Measurements from ENCODE around the gene CACNA1C. TPM values are rescaled to one million over a fixed set of nuclear protein-coding genes. Genes with fewer than 3 reads are reported as not detected.

Gene CACNA1C
- total RNA-seq, 4 donors from 2014 or later: 1.5 to 13.5 (median 2.1) TPM

DNA sequence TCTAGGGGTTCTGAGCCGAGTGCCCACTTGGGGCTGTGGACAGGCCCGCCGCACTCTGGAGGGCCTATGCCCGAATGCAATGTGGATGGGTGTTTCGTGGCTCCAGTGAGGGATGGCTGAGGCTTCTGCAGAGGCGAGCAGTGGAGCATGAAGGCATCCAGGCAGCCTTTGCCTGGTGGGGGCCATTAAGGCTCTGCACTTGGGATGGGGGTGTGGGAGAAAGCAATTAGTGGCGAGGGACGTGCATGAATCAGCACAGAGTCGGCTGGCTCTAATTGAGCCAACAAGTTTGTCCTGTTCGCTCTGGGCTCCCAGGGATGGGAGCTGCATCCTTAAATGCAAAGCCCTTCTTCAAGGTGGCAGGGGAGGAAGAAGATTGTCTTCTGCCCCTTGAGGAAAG is 395.1 kb downstream of the CACNA1C start:
- Histone ChIP-seq H3K4me3 (no peak overlapping the region), H3K4me1 (no peaks in the 10 kb centered on the region), H3K27ac (no peak overlapping the region), H3K27me3 (no peaks in the 10 kb centered on the region), H3K9me3 (no peaks in the 10 kb centered on the region), H3K36me3 (no peaks in the 10 kb centered on the region)
- DNase-seq: no peak
- TF ChIP-seq CTCF (IDR thresholded peaks at IDR 0.05): no peak
- no peak for TF ChIP-seq POLR2A (IDR thresholded peaks at IDR 0.05)
- intact Hi-C loops (cut with DNase I): no loop called here
- 81 to 83% methylated on average over 4 to 9 of the region's 10 CpGs for WGBS, 2 donors

- intact Hi-C loops (cut with DNase I): no loop called here
- TF ChIP-seq CTCF (IDR thresholded peaks at IDR 0.05): no peak
- TF ChIP-seq POLR2A (IDR thresholded peaks at IDR 0.05): no peak
Observed at GRCh38 chr12:2449586-2449985, 396.8 kb downstream of the CACNA1C start.

GRCh38 chr12:2450553-2450952 is 397.8 kb downstream of the CACNA1C start:
- Histone ChIP-seq H3K36me3 (no peaks in the 10 kb centered on the region), H3K27ac (no peak overlapping the region), H3K27me3 (no peaks in the 10 kb centered on the region), H3K4me3 (no peak overlapping the region), H3K9me3 (no peaks in the 10 kb centered on the region), H3K4me1 (no peaks in the 10 kb centered on the region)
- TF ChIP-seq POLR2A (IDR thresholded peaks at IDR 0.05) (no peak), CTCF (IDR thresholded peaks at IDR 0.05) (no peak)
- 80 to 83% methylated on average over 8 to 9 of the region's 9 CpGs for WGBS, 2 donors
- intact Hi-C loops (cut with DNase I): no loop called here
- no peak for DNase-seq

More at GRCh38 chr12:2449586-2449985, 396.8 kb downstream of the CACNA1C start:
- no peak for DNase-seq
- Histone ChIP-seq H3K4me1 (no peaks in the 10 kb centered on the region), H3K9me3 (no peaks in the 10 kb centered on the region), H3K27ac (no peak overlapping the region), H3K4me3 (no peak overlapping the region), H3K36me3 (no peaks in the 10 kb centered on the region), H3K27me3 (no peaks in the 10 kb centered on the region)
- WGBS, 2 donors: 39 to 40% methylated on average over 1 to 3 of the region's 6 CpGs

DNA sequence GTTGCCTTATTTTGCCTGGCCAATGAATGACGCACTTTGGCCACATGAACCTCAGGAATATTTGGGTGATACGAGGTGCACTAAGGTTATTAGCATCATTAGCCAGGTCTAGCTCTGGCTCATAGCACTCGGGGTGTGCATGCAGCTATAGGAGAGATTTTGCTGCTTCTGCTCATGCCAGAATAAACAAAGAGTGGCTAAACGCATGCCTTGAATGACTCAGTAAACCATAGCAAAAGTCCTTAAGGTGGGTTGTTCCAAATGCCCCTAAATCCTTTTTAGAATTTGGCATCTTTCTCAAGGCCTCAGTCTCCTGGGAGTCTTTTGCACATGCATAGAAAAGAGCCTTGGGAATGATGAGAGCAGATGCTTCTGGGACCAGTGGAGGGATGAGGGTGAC is 398.2 kb downstream of the CACNA1C start:
- no peaks in the 10 kb centered on the region for H3K4me1 ChIP-seq
- no peaks in the 10 kb centered on the region for H3K9me3 ChIP-seq
- TF ChIP-seq POLR2A (IDR thresholded peaks at IDR 0.05) (no peak), CTCF (IDR thresholded peaks at IDR 0.05) (no peak)
- intact Hi-C loops (cut with DNase I): no loop called here
- 63 to 66% methylated on average over 4 of the region's 4 CpGs for WGBS, 2 donors
- DNase-seq: no peak
- H3K27me3 ChIP-seq: no peaks in the 10 kb centered on the region
- no peaks in the 10 kb centered on the region for H3K36me3 ChIP-seq
- no peak overlapping the region for H3K4me3 ChIP-seq
- no peak overlapping the region for H3K27ac ChIP-seq

- no peak overlapping the region for H3K27ac ChIP-seq
- H3K4me1 ChIP-seq: no peaks in the 10 kb centered on the region
- no peaks in the 10 kb centered on the region for H3K27me3 ChIP-seq
- H3K36me3 ChIP-seq: no peaks in the 10 kb centered on the region
- no peak for DNase-seq
- 51 to 66% methylated on average over 3 of the region's 5 CpGs for WGBS, 2 donors
- no peak for TF ChIP-seq POLR2A (IDR thresholded peaks at IDR 0.05)
- TF ChIP-seq CTCF (IDR thresholded peaks at IDR 0.05): no peak
- H3K9me3 ChIP-seq: no peaks in the 10 kb centered on the region
- no peak overlapping the region for H3K4me3 ChIP-seq
- intact Hi-C loops (cut with DNase I): no loop called here
Observed at GRCh38 chr12:2451497-2451896, 398.7 kb downstream of the CACNA1C start.

All from esophagus squamous epithelium (tissue), 5 donors.